HG02884 (cell line): ENCODE data around the gene PGC.

ENCODE experiments used
- ATAC-seq: cut with Tn5 transposase; IDR thresholded peaks from one replicate; pipeline ENCODE4 v1.9.1; 2021; ENCODE audit warnings: mild to moderate bottlenecking, moderate library complexity; ENCODE audit not compliant: unreplicated experiment

The PGC gene

GRCh38 chr6:41732149-41732548 lies 15.0 kb downstream of the PGC start:
- ATAC-seq = no peak

GRCh38 chr6:41731561-41732086 lies 15.6 kb downstream of the PGC start:
- no peak for ATAC-seq

GRCh38 chr6:41730531-41731436 lies 16.4 kb downstream of the PGC start:
- no peak for ATAC-seq

- no peak for ATAC-seq
These were observed 17.6 kb downstream of the PGC start for GRCh38 chr6:41729624-41730023.

- ATAC-seq = no peak
These were observed 18.2 kb downstream of the PGC start for GRCh38 chr6:41728954-41729353.

- no peak for ATAC-seq
These were observed 18.9 kb downstream of the PGC start for GRCh38 chr6:41728073-41728936.

- ATAC-seq = no peak
These were observed 19.5 kb downstream of the PGC start for GRCh38 chr6:41727705-41728072.

- ATAC-seq = no peak
These were observed 20.3 kb downstream of the PGC start for GRCh38 chr6:41726876-41727275.

GRCh38 chr6:41724586-41725501 lies 22.4 kb downstream of the PGC start:
- no peak for ATAC-seq

GRCh38 chr6:41724228-41724580 lies 23.0 kb downstream of the PGC start:
- ATAC-seq = no peak

GRCh38 chr6:41723530-41724227 lies 23.5 kb downstream of the PGC start:
- ATAC-seq = peak; percentile 75

GRCh38 chr6:41722969-41723529 lies 24.1 kb downstream of the PGC start:
- ATAC-seq = no peak

GRCh38 chr6:41721414-41721813 lies 25.8 kb downstream of the PGC start:
- no peak for ATAC-seq

GRCh38 chr6:41720783-41721182 lies 26.4 kb downstream of the PGC start:
- ATAC-seq = no peak

- no peak for ATAC-seq
These were observed 27.0 kb downstream of the PGC start for GRCh38 chr6:41720262-41720620.

- ATAC-seq = no peak
These were observed 27.5 kb downstream of the PGC start for GRCh38 chr6:41719436-41720261.

- no peak for ATAC-seq
These were observed 28.4 kb downstream of the PGC start for GRCh38 chr6:41718828-41719227.

GRCh38 chr6:41717392-41717736 lies 29.8 kb downstream of the PGC start:
- no peak for ATAC-seq
